H1 (cell line): ENCODE data around the gene GCSAML. TPM values are rescaled to one million over a fixed set of nuclear protein-coding genes. Genes with fewer than 3 reads are reported as not detected.

Experiments
- CTCF ChIA-PET: fragments of 300-600 bp; sonication (Branson Sonifier 250); formaldehyde crosslinking; loops from one replicate; lab custom pipeline; 2021; ENCODE audit not compliant: partially characterized antibody; lab: Charles Lee
- POLR2A ChIA-PET: fragments of 300-600 bp; sonication (Branson Sonifier 250); formaldehyde crosslinking; loops from one replicate; lab custom pipeline; 2021; ENCODE audit warnings: inconsistent platforms; ENCODE audit not compliant: partially characterized antibody; lab: Charles Lee
- DNase-seq, 2 experiments: peaks; one replicate each; pipeline versions ENCODE4 v3.0.0 to v3.0.0-alpha.2; 2010 to 2022; ENCODE audit warnings: low spot score in 2 of 2, low read depth in 1 of 2, mixed read lengths in 1 of 2
- FAIRE-seq: peaks from 2 replicates; lab custom pipeline; 2011; peaks lifted over from hg19 to GRCh38; lab: Jason Lieb, UNC
- H2AFZ ChIP-seq: 2 replicates; pipeline ENCODE4 v1.8.1; 2012; ENCODE audit warnings: low read length, inconsistent platforms
- H2AK5ac ChIP-seq: 2 replicates; pipeline ENCODE4 v1.6.1; 2013; ENCODE audit warnings: low read depth, low read length
- H2BK120ac ChIP-seq: replicated peaks from 2 replicates; pipeline ENCODE3; 2013; ENCODE audit warnings: low read depth, low read length, inconsistent platforms
- H2BK12ac ChIP-seq: 2 replicates; pipeline ENCODE4 v1.6.1; 2013; ENCODE audit warnings: low read depth, low read length
- H2BK15ac ChIP-seq: 2 replicates; pipeline ENCODE4 v1.6.1; 2013; ENCODE audit warnings: low read length
- H2BK20ac ChIP-seq: 2 replicates; pipeline ENCODE4 v1.6.1; 2013; ENCODE audit warnings: low read length
- H2BK5ac ChIP-seq: 2 replicates; pipeline ENCODE4 v1.6.1; 2013; ENCODE audit warnings: low read depth, low read length
- H3K14ac ChIP-seq: 2 replicates; pipeline ENCODE4 v1.6.1; 2013; ENCODE audit warnings: inconsistent platforms; ENCODE audit not compliant: insufficient read length
- H3K18ac ChIP-seq: 2 replicates; pipeline ENCODE4 v1.6.1; 2013; ENCODE audit warnings: low read length; ENCODE audit errors: extremely low read depth
- H3K23ac ChIP-seq: 2 replicates; pipeline ENCODE4 v1.6.1; 2013; ENCODE audit warnings: inconsistent platforms; ENCODE audit not compliant: insufficient read length
- H3K23me2 ChIP-seq: 2 replicates; pipeline ENCODE4 v1.6.1; 2013; ENCODE audit warnings: low read depth, low read length
- H3K27ac ChIP-seq: 2 replicates; pipeline ENCODE4 v1.6.1; 2011; ENCODE audit warnings: low read depth, low read length, inconsistent platforms
- H3K27me3 ChIP-seq, 4 experiments: replicated peaks in 1 of 4; 1 replicate in 1 of 4; 2 replicates in 3 of 4; pipeline versions ENCODE4 v1.6.1 to v1.8.1; 2011 to 2013; ENCODE audit warnings: low read length in 3 of 4, mild to moderate bottlenecking in 3 of 4, inconsistent platforms in 2 of 4, mixed read lengths in 2 of 4, moderate library complexity in 1 of 4; ENCODE audit not compliant: control insufficient read depth in 3 of 4, insufficient read depth in 3 of 4; ENCODE audit errors: extremely low read depth in 1 of 4
- H3K36me3 ChIP-seq, 4 experiments: 2 replicates each; pipeline versions ENCODE4 v1.6.1 to v1.8.1; 2011 to 2013; ENCODE audit warnings: mild to moderate bottlenecking in 4 of 4, low read length in 3 of 4, moderate library complexity in 2 of 4, control low read depth in 1 of 4, inconsistent platforms in 1 of 4; ENCODE audit not compliant: insufficient read depth in 4 of 4, control insufficient read depth in 2 of 4
- H3K4ac ChIP-seq: replicated peaks from 2 replicates; pipeline ENCODE3; 2013; ENCODE audit warnings: low read length, low read depth, mixed read lengths, inconsistent platforms; ENCODE audit not compliant: insufficient read length
- H3K4me1 ChIP-seq, 4 experiments: replicated peaks in 1 of 4; 1 replicate in 1 of 4; 2 replicates in 3 of 4; pipeline versions ENCODE4 v1.6.1 to v1.8.1; 2011 to 2013; ENCODE audit warnings: low read length in 3 of 4, inconsistent platforms in 2 of 4, mixed read lengths in 1 of 4; ENCODE audit not compliant: insufficient read depth in 4 of 4, control insufficient read depth in 3 of 4
- H3K4me2 ChIP-seq, 2 experiments: 2 replicates each; pipeline versions ENCODE4 v1.6.1 to v1.8.1; 2011 to 2013; ENCODE audit warnings: low read depth in 2 of 2, low read length in 2 of 2, control low read depth in 1 of 2, inconsistent platforms in 1 of 2, mild to moderate bottlenecking in 1 of 2; ENCODE audit not compliant: insufficient read depth in 1 of 2
- H3K4me3 ChIP-seq, 4 experiments: fragments of 200-600, 300-600 bp in 1 of 4; sonication (generic), shearing (Covaris generic), sonication (Bioruptor Twin) in 1 of 4; 2 replicates each; pipeline versions ENCODE4 v1.5.1 to v1.8.1; 2011 to 2016; ENCODE audit warnings: low read length in 4 of 4, low read depth in 3 of 4, control low read depth in 2 of 4, inconsistent platforms in 2 of 4, mild to moderate bottlenecking in 2 of 4, mixed read lengths in 1 of 4, moderate library complexity in 1 of 4; ENCODE audit not compliant: insufficient read depth in 2 of 4; ENCODE audit errors: extremely low read depth in 1 of 4
- H3K56ac ChIP-seq: replicated peaks from 2 replicates; pipeline ENCODE3; 2013; ENCODE audit warnings: low read depth, mild to moderate bottlenecking, mixed read lengths, low read length, inconsistent platforms; ENCODE audit not compliant: insufficient read length
- H3K79me1 ChIP-seq: 2 replicates; pipeline ENCODE4 v1.6.1; 2013; ENCODE audit warnings: low read depth, low read length, control low read depth
- H3K79me2 ChIP-seq, 2 experiments: 2 replicates each; pipeline versions ENCODE4 v1.6.1 to v1.8.1; 2012 to 2013; ENCODE audit warnings: low read length in 2 of 2, mild to moderate bottlenecking in 2 of 2, inconsistent platforms in 1 of 2; ENCODE audit not compliant: insufficient read depth in 2 of 2, control insufficient read depth in 1 of 2
- H3K9ac ChIP-seq, 4 experiments: replicated peaks in 1 of 4; 1 replicate in 1 of 4; 2 replicates in 3 of 4; pipeline versions ENCODE4 v1.6.1 to v1.8.1; 2011 to 2013; ENCODE audit warnings: low read depth in 3 of 4, low read length in 3 of 4, control low read depth in 2 of 4, mild to moderate bottlenecking in 2 of 4, moderate library complexity in 2 of 4, inconsistent platforms in 1 of 4; ENCODE audit errors: extremely low read depth in 1 of 4
- H3K9me3 ChIP-seq, 2 experiments: 2 replicates each; pipeline versions ENCODE4 v1.6.1 to v1.8.1; 2012 to 2013; ENCODE audit warnings: mild to moderate bottlenecking in 2 of 2, moderate library complexity in 2 of 2, control low read depth in 1 of 2, inconsistent platforms in 1 of 2, low read depth in 1 of 2, low read length in 1 of 2, mixed read lengths in 1 of 2; ENCODE audit not compliant: insufficient read depth in 2 of 2
- H4K20me1 ChIP-seq, 2 experiments: replicated peaks in 1 of 2; 2 replicates each; pipeline versions ENCODE3 to v1.8.1; 2011 to 2013; ENCODE audit warnings: inconsistent platforms in 2 of 2, low read length in 2 of 2, mild to moderate bottlenecking in 1 of 2; ENCODE audit not compliant: insufficient read depth in 2 of 2, control insufficient read depth in 1 of 2
- H4K5ac ChIP-seq: 2 replicates; pipeline ENCODE4 v1.6.1; 2013; ENCODE audit warnings: low read length, low read depth, mixed read lengths, inconsistent platforms; ENCODE audit not compliant: insufficient read length
- H4K8ac ChIP-seq: 2 replicates; pipeline ENCODE4 v1.8.0; 2013; ENCODE audit warnings: mild to moderate bottlenecking, moderate library complexity, low read length, inconsistent platforms; ENCODE audit not compliant: insufficient read depth; ENCODE audit errors: extremely low read depth
- H4K91ac ChIP-seq: replicated peaks from 2 replicates; pipeline ENCODE3; 2013; ENCODE audit warnings: low read length, mixed read lengths, inconsistent platforms; ENCODE audit not compliant: insufficient read length
- HDAC6 ChIP-seq: IDR thresholded peaks from one replicate; pipeline ENCODE4 v1.7.1; 2012; ENCODE audit warnings: low read depth, mild to moderate bottlenecking, inconsistent platforms, low read length, moderate library complexity
- JUN ChIP-seq: IDR thresholded peaks from 2 replicates; pipeline ENCODE4 v1.6.1; 2011; ENCODE audit warnings: low read depth, mild to moderate bottlenecking, improper control_type of control experiment, low read length
- KDM1A ChIP-seq: fragments of 200-600, 300-600 bp; sonication (generic); IDR thresholded peaks from 2 replicates; pipeline ENCODE4 v1.7.1; 2016; ENCODE audit warnings: mild to moderate bottlenecking, low read length, borderline replicate concordance
- KDM4A ChIP-seq: IDR thresholded peaks from one replicate; pipeline ENCODE4 v1.7.1; 2012; ENCODE audit warnings: low read depth, mild to moderate bottlenecking, moderate library complexity, low read length, inconsistent platforms; ENCODE audit not compliant: severe bottlenecking
- KDM5A ChIP-seq: fragments of 200-600 bp; IDR thresholded peaks from 2 replicates; pipeline ENCODE4 v1.7.1; 2012; ENCODE audit warnings: mild to moderate bottlenecking, low read length, inconsistent platforms, mixed read lengths
- POLR2A ChIP-seq, 2 experiments: IDR thresholded peaks; 1 replicate in 1 of 2; 2 replicates in 1 of 2; pipeline ENCODE4 v1.6.1; 2011; ENCODE audit warnings: low read depth in 2 of 2, low read length in 2 of 2, mild to moderate bottlenecking in 2 of 2; ENCODE audit errors: control extremely low read depth in 1 of 2
- POU5F1 ChIP-seq: IDR thresholded peaks from 2 replicates; pipeline ENCODE4 v1.6.1; 2011; ENCODE audit warnings: low read depth, mild to moderate bottlenecking, low read length, moderate library complexity
- RXRA ChIP-seq: IDR thresholded peaks from 2 replicates; pipeline ENCODE4 v1.6.1; 2011; ENCODE audit warnings: low read depth, mild to moderate bottlenecking, low read length, moderate library complexity; ENCODE audit not compliant: insufficient read depth
- SIRT6 ChIP-seq: IDR thresholded peaks from one replicate; pipeline ENCODE4 v1.7.1; 2012; ENCODE audit warnings: low read length, inconsistent platforms
- SIX5 ChIP-seq: IDR thresholded peaks from 2 replicates; pipeline ENCODE4 v1.6.1; 2011; ENCODE audit warnings: mild to moderate bottlenecking, low read depth, low read length
- SP1 ChIP-seq: IDR thresholded peaks from 2 replicates; pipeline ENCODE4 v1.6.1; 2011; ENCODE audit warnings: low read depth, low read length
- SP4 ChIP-seq: IDR thresholded peaks from 2 replicates; pipeline ENCODE4 v1.6.1; 2012; ENCODE audit warnings: low read length, inconsistent platforms
- SUZ12 ChIP-seq: fragments of 200-600 bp; sonication (generic); IDR thresholded peaks from 2 replicates; pipeline ENCODE4 v1.6.1; 2012; ENCODE audit warnings: mild to moderate bottlenecking, inconsistent platforms, low read length, moderate library complexity, mixed read lengths
- TCF12 ChIP-seq: IDR thresholded peaks from 2 replicates; pipeline ENCODE4 v1.6.1; 2011; ENCODE audit warnings: low read depth, mild to moderate bottlenecking, low read length
- USF2 ChIP-seq: IDR thresholded peaks from 2 replicates; pipeline ENCODE4 v1.6.1; 2011; ENCODE audit warnings: low read length, improper control_type of control experiment
- ZNF274 ChIP-seq: IDR thresholded peaks from 2 replicates; pipeline ENCODE4 v1.7.0; 2012; ENCODE audit warnings: low read length, borderline replicate concordance; ENCODE audit errors: extremely low read depth
- WGBS, 2 experiments: shearing (Covaris generic) in 1 of 2; methylation state at CpG; one replicate each; pipeline versions ENCODE4 v1.1.6 to v1.1.7; 2013 to 2015; ENCODE audit warnings: low lambda C conversion rate in 2 of 2, mixed read lengths in 2 of 2, inconsistent platforms in 1 of 2, low coverage in 1 of 2, missing lambda C conversion rate in 1 of 2; ENCODE audit not compliant: insufficient replicate concordance in 2 of 2, insufficient coverage in 1 of 2, insufficient read length in 1 of 2; ENCODE audit errors: extremely low coverage in 1 of 2, missing lambda C conversion rate in 1 of 2; 5-methylcytosine and 5-hydroxymethylcytosine counted together
- polyA plus RNA-seq, 7 experiments: library from polyadenylated mRNA; depleted of rRNA in 3 of 7; stranded (reverse) in 5 of 7; unstranded in 2 of 7; fragments of >200 nt in 5 of 7; fragments of 200-250 nt in 2 of 7; gene quantifications; 1 replicate in 5 of 7; 2 replicates in 1 of 7; 4 replicates in 1 of 7; pipeline versions ENCODE4 v1.2.1 to v1.2.3, GENCODE V29; 2011 to 2013; ENCODE audit warnings: missing spikeins in 2 of 7, mixed read lengths in 2 of 7
- total RNA-seq: library from RNA; stranded (reverse); fragmentation: NEBNext Ultra II Directional; extraction: Animal tissue kit (Norgen Biotek cat#: 25700); gene quantifications from 2 replicates; pipeline ENCODE4 v1.2.1, GENCODE V29; 2021

The GCSAML gene
- total and polyA plus RNA-seq, 2 of the 8 experiments (the other 6 are each of a cell fraction or from before 2014, with no cell fraction given): not detected

- no peak overlapping the region for H3K9ac ChIP-seq
- H3K4ac ChIP-seq: no peak overlapping the region
- ChIA-PET POLR2A (no interaction called here), CTCF (interaction anchor here (0.6 to 1.4 kb wide), 2 partner anchors 11 to 12 kb away, joined by 3 to 4 read pairs; no protein-coding TSS in a partner anchor)
- H4K5ac ChIP-seq: no peak overlapping the region
- H3K4me3 ChIP-seq: no peak overlapping the region
- H3K4me1 ChIP-seq: no peaks in the 10 kb centered on the region
- H2AK5ac ChIP-seq: no peak overlapping the region
- no peaks in the 10 kb centered on the region for H3K36me3 ChIP-seq
- no peak overlapping the region for H2BK15ac ChIP-seq
- DNase-seq: no peak
- H2BK12ac ChIP-seq: no peak overlapping the region
- H3K27ac ChIP-seq: no peak overlapping the region
- no peak overlapping the region for H2BK120ac ChIP-seq
- no peak overlapping the region for H4K91ac ChIP-seq
- H3K79me1 ChIP-seq: no peaks in the 10 kb centered on the region
- no peak overlapping the region for H2BK5ac ChIP-seq
- H4K8ac ChIP-seq: no peak overlapping the region
- H3K18ac ChIP-seq: no peak overlapping the region
- H3K23ac ChIP-seq: no peak overlapping the region
- no peak overlapping the region for H3K4me2 ChIP-seq
- H3K56ac ChIP-seq: no peak overlapping the region
- FAIRE-seq: no peak
- no peaks in the 10 kb centered on the region for H3K27me3 ChIP-seq
- no peak overlapping the region for H2BK20ac ChIP-seq
- H3K79me2 ChIP-seq: no peaks in the 10 kb centered on the region
- no peaks in the 10 kb centered on the region for H4K20me1 ChIP-seq
- H3K9me3 ChIP-seq: no peaks in the 10 kb centered on the region
- WGBS, 2 experiments: 71% methylated on average over 3 of the region's 3 CpGs; no CpG with 5 or more reads in 1 of the 2 experiments
- no peak overlapping the region for H3K14ac ChIP-seq
- no peak overlapping the region for H2AFZ ChIP-seq
- H3K23me2 ChIP-seq: no peaks in the 10 kb centered on the region
- TF ChIP-seq HDAC6 (no peak), KDM4A (no peak), SP4 (no peak), POU5F1 (no peak), POLR2A (IDR thresholded peaks at IDR 0.05; ENCODE audit: control extremely low read depth in 1 of 2, low read depth in 2 of 2, low read length in 2 of 2) (no peak), JUN (no peak), SIRT6 (no peak), TCF12 (no peak), RXRA (no peak), SIX5 (no peak), ZNF274 (no peak), SUZ12 (no peak), KDM1A (no peak), USF2 (no peak), SP1 (no peak), KDM5A (no peak)
These were observed 48.1 kb upstream of the GCSAML start for GRCh38 chr1:247500865-247501264.
